ENCODE measurements around the gene TOGARAM1.
"Not testable (repeated sequence)": the region's sequence is repeated elsewhere in the genome, so short reads cannot be mapped to it uniquely, and the experiment has no call there.

TOGARAM1 gene

GRCh38 chr14:45078323-45078722 is 116.3 kb downstream of the TOGARAM1 start:
- Mint-ChIP-seq H3K27me3 (peaks cover 4% of the 10 kb centered on the region), H3K36me3 (no peaks in the 10 kb centered on the region), H3K27ac (no peak overlapping the region), H3K4me1 (peaks cover 6% of the 10 kb centered on the region), H3K9me3 (no peaks in the 10 kb centered on the region), H3K4me3 (no peak overlapping the region)
- DNase-seq = no peak
- CTCF ChIA-PET = no interaction called here

- not testable (repeated sequence) for H3K27me3 Mint-ChIP-seq, H3K4me3 Mint-ChIP-seq, H3K27ac Mint-ChIP-seq, H3K9me3 Mint-ChIP-seq, DNase-seq, H3K36me3 Mint-ChIP-seq
- peaks cover 17% of the 10 kb centered on the region for H3K4me1 Mint-ChIP-seq
- CTCF ChIA-PET = interaction anchor here (0.6 kb wide), 1 partner anchor 155 kb away, joined by 3 read pairs; no protein-coding TSS in a partner anchor
Measured at GRCh38 chr14:45080416-45080968, 118.5 kb downstream of the TOGARAM1 start.

GRCh38 chr14:45081096-45081495 is 119.1 kb downstream of the TOGARAM1 start:
- CTCF ChIA-PET = interaction anchor here (0.6 kb wide), 1 partner anchor 154 kb away, joined by 3 read pairs; no protein-coding TSS in a partner anchor
- H3K36me3 Mint-ChIP-seq, H3K27ac Mint-ChIP-seq, H3K4me3 Mint-ChIP-seq, DNase-seq, H3K27me3 Mint-ChIP-seq, H3K9me3 Mint-ChIP-seq: not testable (repeated sequence)
- peaks cover 23% of the 10 kb centered on the region for H3K4me1 Mint-ChIP-seq

DNA sequence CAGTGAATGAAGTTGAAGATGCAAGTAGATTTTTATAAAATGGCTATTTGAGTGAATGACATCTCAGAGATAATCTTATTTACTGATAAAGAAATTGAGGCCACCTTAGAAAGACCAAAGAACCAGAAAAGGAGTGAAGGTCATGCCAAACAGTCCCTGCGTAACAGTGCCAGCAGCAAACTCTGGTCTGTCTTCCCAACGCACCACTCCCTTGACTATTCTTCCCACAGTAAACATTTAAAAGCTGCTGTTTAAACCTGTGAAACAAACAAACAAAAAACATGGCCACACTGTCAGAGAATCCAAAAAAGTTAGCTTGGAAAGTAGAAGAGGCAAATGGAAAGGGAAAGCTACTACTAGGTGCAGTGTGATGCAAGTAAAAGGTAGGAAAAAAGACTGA is 120.4 kb downstream of the TOGARAM1 start:
- Mint-ChIP-seq H3K9me3 (no peaks in the 10 kb centered on the region), H3K27me3 (peaks cover 4% of the 10 kb centered on the region), H3K4me3 (peak overlapping the region; percentile 6), H3K4me1 (peaks cover 35% of the 10 kb centered on the region), H3K27ac (no peak overlapping the region), H3K36me3 (peaks cover 5% of the 10 kb centered on the region)
- no peak for DNase-seq
- CTCF ChIA-PET = no interaction called here

GRCh38 chr14:45083617-45083975 is 121.6 kb downstream of the TOGARAM1 start:
- Mint-ChIP-seq H3K27ac (peak overlapping the region; percentile 46), H3K9me3 (no peaks in the 10 kb centered on the region), H3K27me3 (peaks cover 4% of the 10 kb centered on the region), H3K4me1 (peaks cover 43% of the 10 kb centered on the region), H3K4me3 (peak overlapping the region; percentile 98), H3K36me3 (peaks cover 5% of the 10 kb centered on the region)
- DNase-seq = no peak
- CTCF ChIA-PET = no interaction called here

DNA sequence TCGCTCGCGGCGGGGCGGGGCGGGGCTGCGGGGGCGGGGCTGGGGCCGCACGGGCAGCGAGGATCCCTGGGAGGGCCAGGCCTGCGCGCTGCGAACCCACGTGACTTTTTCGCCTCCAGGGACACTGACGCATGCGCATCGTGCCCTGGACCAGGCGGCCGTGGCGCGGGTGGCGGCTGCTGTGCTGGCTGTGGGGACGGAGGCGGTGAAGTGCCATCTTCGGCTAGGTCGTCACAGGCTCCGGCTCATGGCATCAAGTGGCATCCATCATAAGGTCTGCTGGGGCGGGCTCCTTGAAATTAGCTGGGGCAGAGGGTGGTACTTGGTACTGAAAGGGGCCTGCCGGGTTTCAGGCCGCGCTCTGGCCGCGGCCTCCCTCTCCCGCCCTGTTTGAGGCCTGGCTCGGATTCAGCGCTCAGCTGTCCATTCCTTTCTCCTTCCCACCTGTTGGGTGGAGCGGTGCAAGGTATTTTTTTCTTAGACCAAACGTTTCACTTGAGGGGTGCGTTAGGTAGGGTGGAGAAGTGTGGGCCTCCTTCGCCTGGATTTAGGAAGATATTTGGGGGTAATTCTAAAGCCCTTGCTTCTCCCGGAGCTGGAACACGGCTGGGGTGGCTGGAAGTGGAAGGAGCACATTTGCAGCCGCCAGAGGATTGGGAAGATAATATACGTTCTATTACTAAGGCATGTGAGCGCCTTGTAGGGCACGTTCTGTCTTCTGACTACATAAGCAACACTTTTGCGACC is 122.2 kb downstream of the TOGARAM1 start, which contains the start of gene PRPF39:
TSS of gene PRPF39 (plus strand) at position 141 of the 747 bp plus-strand sequence. CDS start 11,124 bp downstream, outside the sequence.
- peaks cover 48% of the 10 kb centered on the region for H3K4me1 Mint-ChIP-seq
- CTCF ChIA-PET = no interaction called here
- H3K27ac Mint-ChIP-seq = peak within 1 kb of the TSS; percentile 92
- peak within 1 kb of the TSS; percentile 98 for H3K4me3 Mint-ChIP-seq
- peaks cover 4% of the 10 kb centered on the region for H3K27me3 Mint-ChIP-seq
- peaks cover 5% of the 10 kb centered on the region for H3K36me3 Mint-ChIP-seq
- peak; percentile 96 for DNase-seq
- H3K9me3 Mint-ChIP-seq = no peaks in the 10 kb centered on the region

GRCh38 chr14:45084946-45085346 is 123.0 kb downstream of the TOGARAM1 start:
- peak overlapping the region; percentile 92 for H3K27ac Mint-ChIP-seq
- H3K4me3 Mint-ChIP-seq = peak overlapping the region; percentile 98
- no peak for DNase-seq
- CTCF ChIA-PET = interaction anchor here (0.6 kb wide), 1 partner anchor 12 kb away, joined by 3 read pairs; no protein-coding TSS in a partner anchor
- H3K27me3 Mint-ChIP-seq = peaks cover 4% of the 10 kb centered on the region
- peaks cover 56% of the 10 kb centered on the region for H3K4me1 Mint-ChIP-seq
- H3K36me3 Mint-ChIP-seq = peaks cover 5% of the 10 kb centered on the region
- H3K9me3 Mint-ChIP-seq = no peaks in the 10 kb centered on the region

DNA sequence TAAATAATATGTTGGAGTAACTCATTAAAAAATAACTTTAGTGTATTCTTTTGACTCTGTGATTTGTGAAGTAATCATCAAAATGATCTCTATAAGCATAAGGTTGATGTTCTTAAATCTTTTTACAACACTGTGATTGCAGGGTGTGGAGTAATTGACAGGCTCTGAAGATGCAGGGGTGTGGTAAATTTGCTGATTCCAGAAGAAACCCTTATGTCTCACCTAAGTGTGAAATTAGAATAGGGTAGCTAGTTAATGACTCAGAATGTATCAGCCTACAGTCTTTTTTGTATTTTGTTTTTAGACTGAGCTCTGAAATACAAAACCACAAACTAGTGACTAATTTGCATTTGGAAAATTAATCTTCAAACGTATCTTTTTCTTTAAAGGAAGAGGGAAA is 127.8 kb downstream of the TOGARAM1 start:
- CTCF ChIA-PET = no interaction called here
- Mint-ChIP-seq H3K27me3 (no peaks in the 10 kb centered on the region), H3K4me1 (peaks cover 56% of the 10 kb centered on the region), H3K27ac (no peak overlapping the region), H3K9me3 (no peaks in the 10 kb centered on the region), H3K36me3 (peaks cover 15% of the 10 kb centered on the region), H3K4me3 (no peak overlapping the region)
- DNase-seq = no peak

DNA sequence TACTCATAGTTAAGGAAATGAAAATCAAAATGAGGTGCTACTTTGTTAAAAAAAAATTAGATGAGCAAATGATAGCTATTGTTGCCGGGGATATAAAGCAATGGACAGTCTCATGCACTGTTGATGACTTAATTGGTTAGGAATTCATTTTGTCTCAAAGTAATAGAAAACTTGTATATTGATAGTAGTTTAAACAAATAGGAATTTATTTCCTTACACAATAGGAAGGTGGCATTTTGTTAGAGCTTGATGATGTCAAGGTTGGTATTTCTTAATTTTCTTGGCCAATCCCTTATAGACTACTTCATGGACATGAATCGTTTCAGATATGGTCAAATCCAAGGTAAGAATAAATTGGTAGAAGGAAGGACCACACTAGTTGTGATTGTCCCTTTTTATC is 129.7 kb downstream of the TOGARAM1 start:
- no peak for DNase-seq

GRCh38 chr14:45094275-45094674 is 132.3 kb downstream of the TOGARAM1 start:
- CTCF ChIA-PET = no interaction called here
- DNase-seq = no peak
- peaks cover 36% of the 10 kb centered on the region for H3K36me3 Mint-ChIP-seq
- no peak overlapping the region for H3K4me3 Mint-ChIP-seq
- no peaks in the 10 kb centered on the region for H3K27me3 Mint-ChIP-seq
- H3K27ac Mint-ChIP-seq = no peak overlapping the region
- peaks cover 17% of the 10 kb centered on the region for H3K4me1 Mint-ChIP-seq
- no peaks in the 10 kb centered on the region for H3K9me3 Mint-ChIP-seq

More for the DNA sequence above, 129.7 kb downstream of the TOGARAM1 start:
- H3K4me3 Mint-ChIP-seq = no peak overlapping the region
- peaks cover 38% of the 10 kb centered on the region for H3K4me1 Mint-ChIP-seq
- no peak overlapping the region for H3K27ac Mint-ChIP-seq
- CTCF ChIA-PET = no interaction called here
- peaks cover 27% of the 10 kb centered on the region for H3K36me3 Mint-ChIP-seq
- H3K9me3 Mint-ChIP-seq = no peaks in the 10 kb centered on the region
- no peaks in the 10 kb centered on the region for H3K27me3 Mint-ChIP-seq

- peaks cover 41% of the 10 kb centered on the region for H3K36me3 Mint-ChIP-seq
- no peak for DNase-seq
- H3K27me3 Mint-ChIP-seq = no peaks in the 10 kb centered on the region
- H3K4me1 Mint-ChIP-seq = peaks cover 8% of the 10 kb centered on the region
- no peak overlapping the region for H3K4me3 Mint-ChIP-seq
- no peak overlapping the region for H3K27ac Mint-ChIP-seq
- CTCF ChIA-PET = no interaction called here
- no peaks in the 10 kb centered on the region for H3K9me3 Mint-ChIP-seq
Measured at GRCh38 chr14:45095143-45095542, 133.2 kb downstream of the TOGARAM1 start.

DNA sequence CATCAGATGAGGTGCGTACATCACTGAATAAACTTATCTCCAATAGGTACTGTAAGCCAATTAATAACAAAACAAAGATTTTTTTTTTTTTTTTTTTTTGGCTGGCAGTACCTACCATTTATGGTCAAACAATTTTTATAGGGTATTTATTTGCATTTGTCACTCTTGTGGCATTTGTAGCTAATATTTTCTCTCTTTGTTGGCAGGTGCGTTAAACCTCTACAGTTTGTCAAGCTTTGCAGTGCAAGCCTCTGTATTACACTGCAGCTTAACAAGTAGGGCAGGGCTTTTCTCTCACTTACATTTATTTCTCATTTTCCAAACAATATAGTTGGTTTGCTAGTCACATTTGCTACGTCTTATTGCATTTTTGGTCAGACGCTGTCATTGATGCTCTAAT is 134.2 kb downstream of the TOGARAM1 start:
- Mint-ChIP-seq H3K4me3 (no peak overlapping the region), H3K36me3 (peaks cover 47% of the 10 kb centered on the region), H3K27me3 (no peaks in the 10 kb centered on the region), H3K9me3 (no peaks in the 10 kb centered on the region), H3K4me1 (no peaks in the 10 kb centered on the region), H3K27ac (no peak overlapping the region)
- no peak for DNase-seq
- CTCF ChIA-PET = interaction anchor here (0.7 kb wide), 1 partner anchor 596 kb away, joined by 4 read pairs; no protein-coding TSS in a partner anchor

GRCh38 chr14:45103806-45104205 is 141.8 kb downstream of the TOGARAM1 start:
- H3K9me3 Mint-ChIP-seq = no peaks in the 10 kb centered on the region
- CTCF ChIA-PET = no interaction called here
- H3K27me3 Mint-ChIP-seq = no peaks in the 10 kb centered on the region
- DNase-seq = no peak
- no peaks in the 10 kb centered on the region for H3K4me1 Mint-ChIP-seq
- no peak overlapping the region for H3K4me3 Mint-ChIP-seq
- peaks cover 36% of the 10 kb centered on the region for H3K36me3 Mint-ChIP-seq
- H3K27ac Mint-ChIP-seq = no peak overlapping the region

DNA sequence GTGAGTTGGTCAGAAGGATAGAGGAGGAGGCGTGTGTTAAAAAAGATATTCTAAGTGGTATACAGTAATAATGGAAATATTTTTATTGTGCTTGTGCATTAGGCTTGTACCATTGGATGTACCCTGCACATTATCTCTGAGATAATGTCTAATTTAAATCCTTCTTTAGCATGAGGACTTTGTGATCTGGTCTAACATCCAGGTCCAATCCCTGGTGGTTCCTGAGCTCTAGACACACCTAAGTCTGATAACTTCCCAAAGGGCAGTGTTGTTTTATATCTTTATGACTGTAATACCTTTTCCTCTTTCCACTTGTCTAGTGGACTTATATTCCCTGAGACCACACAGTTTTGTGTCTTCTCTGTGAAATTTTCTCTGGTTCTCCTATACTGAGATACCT is 142.6 kb downstream of the TOGARAM1 start:
- no peak for DNase-seq
- Mint-ChIP-seq H3K4me3 (no peak overlapping the region), H3K9me3 (no peaks in the 10 kb centered on the region), H3K27me3 (no peaks in the 10 kb centered on the region), H3K36me3 (peaks cover 36% of the 10 kb centered on the region), H3K4me1 (no peaks in the 10 kb centered on the region), H3K27ac (no peak overlapping the region)
- CTCF ChIA-PET = no interaction called here
